GM18502 (cell line): Measurements from ENCODE around the gene SPACA7.

ENCODE experiments used
- ATAC-seq: cut with Tn5 transposase; IDR thresholded peaks from one replicate; pipeline ENCODE4 v1.9.1; 2021; ENCODE audit warnings: mild to moderate bottlenecking; ENCODE audit not compliant: unreplicated experiment, poor library complexity

SPACA7 gene

GRCh38 chr13:112457485-112457884 is 81.3 kb downstream of the SPACA7 start:
- no peak for ATAC-seq

DNA sequence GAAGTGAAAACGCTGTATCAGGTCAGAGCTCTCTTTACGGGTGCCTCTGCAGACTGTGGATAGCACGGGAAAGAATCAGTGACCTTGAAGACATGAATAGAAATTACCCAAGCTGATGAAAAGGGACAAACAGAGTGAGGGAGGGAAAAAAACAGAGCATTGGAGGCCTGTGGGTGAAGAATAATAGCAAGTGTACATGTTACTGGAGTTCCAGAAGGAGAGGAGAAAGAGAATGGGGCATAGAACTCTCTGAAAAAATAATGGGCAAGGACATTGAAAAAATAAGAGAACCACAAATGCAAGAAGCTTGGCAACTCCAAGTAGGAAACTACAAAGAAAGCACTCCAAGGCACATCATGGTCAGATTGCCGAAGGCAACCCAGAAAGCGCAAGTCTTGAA is 86.3 kb downstream of the SPACA7 start:
- no peak for ATAC-seq

- no peak for ATAC-seq
Measured at GRCh38 chr13:112464720-112465119, 88.6 kb downstream of the SPACA7 start.

DNA sequence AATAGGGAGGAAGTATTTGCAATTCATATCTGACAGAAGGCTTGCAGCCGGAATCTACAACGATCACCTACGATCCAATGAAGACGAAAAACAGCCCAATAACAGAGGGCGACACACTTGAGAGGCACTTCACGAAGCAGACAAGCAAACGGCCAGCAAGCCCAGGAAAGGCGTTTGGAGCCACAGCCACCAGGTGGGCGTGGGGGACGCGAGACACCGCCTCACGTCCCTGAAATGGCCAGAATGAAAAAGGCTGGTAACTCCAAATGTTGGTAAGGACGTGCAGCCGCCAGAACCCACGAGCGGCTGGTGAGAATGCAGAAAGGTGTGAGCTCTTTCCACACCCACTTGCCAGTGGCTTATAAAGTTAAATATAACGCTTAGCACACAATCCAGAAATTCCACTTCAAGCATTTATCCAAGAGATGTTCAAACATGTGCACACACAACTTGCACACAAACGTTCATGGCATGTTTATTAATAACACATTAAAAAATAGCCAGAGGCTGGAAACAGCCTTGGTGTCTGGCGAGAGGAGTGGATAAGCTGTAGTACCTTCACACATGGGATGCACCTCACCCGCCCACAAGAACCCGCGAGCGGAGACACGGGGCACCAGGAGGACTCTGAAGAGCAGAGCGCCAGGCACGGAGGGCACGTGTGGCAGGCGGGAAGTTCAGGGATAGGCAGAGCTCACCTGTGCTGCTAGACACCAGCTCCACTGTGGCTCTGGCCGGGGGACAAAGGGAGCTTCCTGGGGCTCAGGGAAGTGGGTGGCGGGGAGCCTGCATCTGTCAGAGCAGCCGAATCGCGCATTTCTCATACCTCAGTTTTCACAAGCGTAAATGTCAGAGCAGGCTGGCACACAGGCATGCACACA is 89.3 kb downstream of the SPACA7 start:
- ATAC-seq, result no peak

- ATAC-seq, result no peak
Measured at GRCh38 chr13:112466132-112467058, 90.2 kb downstream of the SPACA7 start.

DNA sequence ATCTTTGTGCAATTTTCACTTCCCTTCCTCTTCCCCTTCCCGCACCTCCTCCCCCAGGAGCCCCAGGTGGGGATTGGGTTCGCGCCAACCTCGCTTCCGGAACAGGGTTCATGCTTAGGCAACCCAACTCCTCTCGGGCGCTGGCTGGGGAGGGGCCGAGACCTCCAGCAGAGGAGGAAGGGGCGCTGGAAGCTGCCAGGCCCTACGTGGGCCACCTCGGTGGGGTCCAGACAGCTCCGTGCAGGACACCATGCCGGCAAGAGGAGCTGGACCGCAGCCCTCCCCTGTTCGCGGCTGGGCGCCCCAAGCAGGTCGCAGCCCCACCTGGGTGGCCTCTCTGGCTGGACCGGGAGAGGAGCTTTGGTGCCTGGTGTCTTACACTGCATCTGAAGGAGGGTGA is 91.1 kb downstream of the SPACA7 start:
- ATAC-seq, result no peak

GRCh38 chr13:112468069-112468468 is 91.9 kb downstream of the SPACA7 start:
- ATAC-seq, result no peak

DNA sequence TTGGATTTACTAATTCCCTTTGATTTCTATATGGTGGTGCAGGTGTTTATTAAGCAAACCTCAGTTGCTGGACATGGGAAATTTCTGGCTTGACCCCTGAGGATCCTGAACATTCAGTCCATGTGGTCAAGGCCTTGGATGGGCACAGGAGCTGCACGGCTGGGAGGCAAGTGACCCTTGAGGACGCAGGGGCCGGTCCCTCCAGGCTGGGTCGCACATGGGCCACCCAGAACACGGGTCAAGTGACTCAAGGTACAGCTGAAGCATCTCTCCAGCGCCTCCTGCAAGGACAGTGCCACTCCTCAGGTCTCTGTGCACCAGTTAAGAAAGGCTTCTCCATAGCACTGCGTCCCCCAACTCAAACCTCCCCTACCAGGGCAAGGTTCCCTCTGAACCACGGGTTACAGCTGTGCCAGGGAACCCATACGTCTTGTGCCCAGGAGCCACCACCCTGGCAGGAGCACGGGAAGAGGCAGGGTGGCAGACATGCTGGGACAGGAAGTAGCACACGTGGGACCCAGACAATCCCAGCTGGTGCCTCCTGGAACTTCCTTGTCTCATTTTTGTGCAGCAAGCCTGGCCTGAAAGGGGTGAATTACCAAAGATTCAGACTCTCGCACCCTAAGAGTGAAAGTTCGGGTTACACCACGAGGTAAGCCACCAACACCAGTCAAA is 93.1 kb downstream of the SPACA7 start:
- no peak for ATAC-seq

DNA sequence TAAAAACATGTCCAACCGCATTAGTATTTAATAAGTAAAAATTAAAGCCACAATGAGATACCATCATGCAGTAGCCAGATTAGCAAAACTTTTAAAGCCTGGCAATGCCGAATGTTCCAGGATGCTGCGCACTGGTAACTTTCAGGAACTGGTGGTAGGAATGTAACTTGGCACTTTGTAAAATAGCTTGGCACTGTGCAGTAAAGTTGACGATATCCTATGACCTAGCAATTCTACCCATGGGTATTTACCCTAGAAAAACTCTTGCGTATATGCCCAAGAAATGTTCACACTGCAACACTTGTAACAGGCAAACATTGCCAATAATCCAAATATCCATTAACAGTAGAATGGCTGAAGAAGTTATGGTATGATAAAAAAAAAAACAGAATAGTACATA is 97.7 kb downstream of the SPACA7 start:
- no peak for ATAC-seq

- ATAC-seq, result no peak
Measured at GRCh38 chr13:112474869-112475268, 98.7 kb downstream of the SPACA7 start.

GRCh38 chr13:112475889-112476288 is 99.7 kb downstream of the SPACA7 start:
- ATAC-seq, result no peak

DNA sequence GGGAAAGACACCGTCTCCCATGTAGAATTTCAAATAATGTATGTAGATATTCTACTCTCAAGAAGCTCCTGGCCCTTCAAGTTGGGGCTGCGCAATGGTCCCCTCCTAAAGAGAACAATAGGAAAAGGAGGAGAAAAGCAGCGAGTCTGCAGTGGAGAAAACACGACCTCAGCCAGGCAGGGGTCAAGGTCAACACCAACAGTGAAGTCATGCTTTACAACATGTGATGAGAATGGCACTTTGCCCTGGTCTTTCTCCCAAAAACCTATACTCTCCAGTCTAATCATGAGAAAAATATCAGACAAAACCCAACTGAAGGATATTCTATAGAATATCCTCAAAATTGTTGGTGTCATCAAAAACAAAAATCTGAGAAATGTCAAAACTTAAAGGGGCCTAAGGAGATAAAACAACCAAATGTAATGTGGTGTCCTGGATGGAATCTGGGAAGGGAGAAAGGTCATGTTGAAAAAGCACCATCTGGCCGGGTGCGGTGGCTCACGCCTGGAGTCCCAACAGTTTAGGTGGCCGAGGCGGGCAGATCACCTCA is 101.0 kb downstream of the SPACA7 start:
- ATAC-seq, result no peak

- no peak for ATAC-seq
Measured at GRCh38 chr13:112479389-112479788, 103.2 kb downstream of the SPACA7 start.

DNA sequence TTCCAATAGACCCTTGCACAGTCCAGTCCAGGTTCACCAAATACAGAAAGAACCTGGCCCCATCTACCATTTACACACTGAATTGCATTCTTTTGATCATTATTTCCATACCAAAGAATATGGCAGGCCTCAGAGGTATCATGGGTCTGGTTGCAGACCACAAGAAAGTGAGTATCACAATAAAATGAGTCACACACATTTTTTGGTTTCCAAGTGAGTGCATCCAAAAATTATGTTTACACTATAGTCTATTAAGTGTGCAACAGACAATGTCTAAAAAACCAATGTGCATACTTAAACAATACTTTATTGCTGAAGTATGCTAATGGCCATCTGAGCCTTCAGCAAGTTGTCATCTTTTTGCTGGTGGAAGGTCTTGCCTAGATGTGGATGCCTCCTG is 105.3 kb downstream of the SPACA7 start:
- ATAC-seq, result no peak

DNA sequence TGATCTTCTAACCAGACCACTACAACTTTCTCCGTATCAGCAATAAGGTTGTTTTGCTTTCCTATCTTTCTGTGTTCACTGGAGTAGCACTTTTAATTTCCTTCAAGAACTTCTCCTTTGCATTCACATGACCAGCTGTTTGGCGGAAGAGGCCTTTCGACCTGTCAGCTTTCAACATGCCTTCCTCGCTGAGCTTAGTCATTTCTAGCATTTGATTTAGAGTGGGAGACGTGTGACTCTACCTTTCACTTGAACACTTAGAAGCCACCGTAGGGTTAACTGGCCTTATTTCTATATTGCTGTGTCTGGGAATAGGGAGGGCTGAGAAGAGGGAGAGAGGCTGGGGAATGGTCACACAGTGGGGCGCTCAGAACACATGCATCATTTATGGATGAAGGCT is 107.1 kb downstream of the SPACA7 start:
- no peak for ATAC-seq
